Nephron (organoid): Measurements from ENCODE around the gene TES.
"Not testable (repeated sequence)": the region's sequence is repeated elsewhere in the genome, so short reads cannot be mapped to it uniquely, and the experiment has no call there.

Experiments
- H3K27ac Mint-ChIP-seq, 3 experiments: 2 replicates each; pipeline ENCODE4 v1.8.0; 2020; ENCODE audit warnings: mixed read lengths in 3 of 3, mild to moderate bottlenecking in 2 of 3, moderate library complexity in 1 of 3
- H3K27me3 Mint-ChIP-seq: 2 replicates; pipeline ENCODE4 v1.8.0; 2021; ENCODE audit warnings: low read depth, mild to moderate bottlenecking, moderate library complexity, mixed read lengths
- H3K36me3 Mint-ChIP-seq: 2 replicates; pipeline ENCODE4 v1.8.0; 2020; ENCODE audit warnings: low read depth, mixed read lengths
- H3K4me1 Mint-ChIP-seq: 2 replicates; pipeline ENCODE4 v1.8.0; 2020; ENCODE audit warnings: mixed read lengths
- H3K4me3 Mint-ChIP-seq, 3 experiments: 2 replicates each; pipeline ENCODE4 v1.8.0; 2020; ENCODE audit warnings: mild to moderate bottlenecking in 3 of 3, mixed read lengths in 3 of 3, moderate library complexity in 2 of 3
- H3K9me3 Mint-ChIP-seq: 2 replicates; pipeline ENCODE4 v1.8.0; 2020; ENCODE audit warnings: mixed read lengths
- TF ChIP-seq, protein P1 (sequence below), 3 experiments: fragments of 200-600 bp; sonication (generic); IDR thresholded peaks; one replicate each; pipeline ENCODE4 v1.5.0; 2021; ENCODE audit warnings: antibody characterized with exemption in 3 of 3; ENCODE audit not compliant: unreplicated experiment in 3 of 3

TES gene

DNA sequence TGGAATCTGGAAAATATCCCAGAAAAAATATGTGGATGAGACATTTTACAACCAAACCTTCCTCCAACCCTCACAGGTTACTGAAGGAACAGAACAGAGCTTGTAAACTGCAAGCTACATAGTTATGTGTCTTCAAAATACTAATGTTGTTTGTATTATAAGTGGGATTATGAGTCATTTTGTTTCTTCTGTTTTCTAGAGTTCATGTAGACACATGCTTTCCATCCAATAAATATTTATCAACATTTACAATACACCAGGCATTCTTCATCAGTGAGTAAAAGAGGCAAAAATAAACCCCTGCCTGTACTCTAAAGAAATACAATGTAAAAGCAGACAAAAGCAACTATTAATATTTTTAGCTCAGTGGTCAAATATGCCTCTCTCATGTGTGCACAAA, 38.0 kb upstream of the TES start:
- H3K9me3 Mint-ChIP-seq: peaks cover 13% of the 10 kb centered on the region
- H3K27me3 Mint-ChIP-seq: peaks cover 12% of the 10 kb centered on the region
- TF ChIP-seq, protein P1, sequence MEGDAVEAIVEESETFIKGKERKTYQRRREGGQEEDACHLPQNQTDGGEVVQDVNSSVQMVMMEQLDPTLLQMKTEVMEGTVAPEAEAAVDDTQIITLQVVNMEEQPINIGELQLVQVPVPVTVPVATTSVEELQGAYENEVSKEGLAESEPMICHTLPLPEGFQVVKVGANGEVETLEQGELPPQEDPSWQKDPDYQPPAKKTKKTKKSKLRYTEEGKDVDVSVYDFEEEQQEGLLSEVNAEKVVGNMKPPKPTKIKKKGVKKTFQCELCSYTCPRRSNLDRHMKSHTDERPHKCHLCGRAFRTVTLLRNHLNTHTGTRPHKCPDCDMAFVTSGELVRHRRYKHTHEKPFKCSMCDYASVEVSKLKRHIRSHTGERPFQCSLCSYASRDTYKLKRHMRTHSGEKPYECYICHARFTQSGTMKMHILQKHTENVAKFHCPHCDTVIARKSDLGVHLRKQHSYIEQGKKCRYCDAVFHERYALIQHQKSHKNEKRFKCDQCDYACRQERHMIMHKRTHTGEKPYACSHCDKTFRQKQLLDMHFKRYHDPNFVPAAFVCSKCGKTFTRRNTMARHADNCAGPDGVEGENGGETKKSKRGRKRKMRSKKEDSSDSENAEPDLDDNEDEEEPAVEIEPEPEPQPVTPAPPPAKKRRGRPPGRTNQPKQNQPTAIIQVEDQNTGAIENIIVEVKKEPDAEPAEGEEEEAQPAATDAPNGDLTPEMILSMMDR (IDR thresholded peaks at IDR 0.05; ENCODE audit: unreplicated experiment in 3 of 3): no peak
- no peak overlapping the region for H3K27ac Mint-ChIP-seq
- peaks cover 5% of the 10 kb centered on the region for H3K36me3 Mint-ChIP-seq
- no peaks in the 10 kb centered on the region for H3K4me1 Mint-ChIP-seq
- no peak overlapping the region for H3K4me3 Mint-ChIP-seq

DNA sequence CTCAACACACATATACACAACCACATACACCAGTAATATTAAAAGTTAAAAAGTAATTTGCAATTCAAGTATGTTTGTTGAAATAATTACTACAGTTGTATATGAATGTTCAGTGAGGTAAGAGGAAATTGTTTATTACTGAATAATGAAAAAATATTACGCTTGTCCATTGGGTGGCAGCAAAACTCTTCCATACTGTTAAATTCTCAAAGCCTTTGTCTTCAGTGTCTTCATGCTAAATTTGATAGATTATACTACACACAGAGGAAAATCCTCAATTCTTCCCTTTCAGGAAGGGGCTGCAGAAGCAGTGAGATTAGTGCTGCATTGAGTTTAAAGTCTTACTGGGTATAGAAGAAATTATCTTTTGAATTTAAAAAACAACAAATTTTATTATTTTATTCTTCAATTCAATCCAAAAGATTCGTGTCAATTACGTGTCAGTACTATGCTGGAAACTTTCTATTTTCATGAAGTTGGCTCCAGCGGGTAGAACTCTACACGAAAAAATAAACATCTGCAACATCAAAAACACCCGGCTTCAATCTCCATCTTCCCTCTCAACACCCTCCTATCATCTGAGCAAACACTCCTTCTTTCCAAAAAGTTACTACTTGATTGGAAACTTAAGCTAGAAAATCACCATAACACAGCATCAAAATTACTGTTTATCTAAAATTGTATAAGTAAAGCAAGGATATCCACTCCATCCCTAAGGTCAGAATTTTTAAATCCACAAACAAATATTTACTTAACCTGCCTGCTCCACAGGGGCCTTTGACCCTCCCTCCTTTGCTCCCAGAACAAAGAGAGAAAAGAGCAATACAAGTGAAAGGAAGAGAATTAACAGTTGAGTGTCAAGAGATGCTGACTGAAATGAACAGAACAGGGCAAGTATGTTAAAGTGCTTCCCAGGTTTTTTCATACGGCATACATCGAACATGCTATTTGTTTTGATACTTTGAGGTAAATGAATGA, 37.0 kb upstream of the TES start:
- H3K27me3 Mint-ChIP-seq: peaks cover 12% of the 10 kb centered on the region
- no peak overlapping the region for H3K4me3 Mint-ChIP-seq
- no peak overlapping the region for H3K27ac Mint-ChIP-seq
- no peaks in the 10 kb centered on the region for H3K4me1 Mint-ChIP-seq
- peaks cover 13% of the 10 kb centered on the region for H3K9me3 Mint-ChIP-seq
- TF ChIP-seq, protein P1 (IDR thresholded peaks at IDR 0.05; ENCODE audit: unreplicated experiment in 3 of 3): peak; percentile 54 to 67 (median 54)
- H3K36me3 Mint-ChIP-seq: peaks cover 5% of the 10 kb centered on the region

DNA sequence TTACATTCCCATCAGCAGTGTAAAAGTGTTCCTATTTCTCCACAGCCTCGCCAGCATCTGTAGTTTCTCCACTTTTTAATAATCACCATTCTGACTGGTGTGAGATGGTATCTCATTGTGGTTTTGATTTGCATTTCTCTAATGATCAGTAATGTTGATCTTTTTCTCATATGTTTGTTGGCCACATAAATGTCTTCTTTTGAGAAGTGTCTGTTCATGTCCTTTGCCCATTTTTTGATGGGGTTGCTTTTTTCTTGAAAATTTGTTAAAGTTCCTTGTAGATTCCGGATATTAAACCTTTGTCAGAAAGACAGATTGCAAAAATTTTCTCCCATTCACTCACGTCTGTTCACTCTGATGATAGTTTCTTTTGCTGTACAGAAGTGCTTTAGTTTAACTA, 35.2 kb upstream of the TES start:
- H3K4me1 Mint-ChIP-seq, H3K4me3 Mint-ChIP-seq, H3K36me3 Mint-ChIP-seq, H3K27ac Mint-ChIP-seq: not testable (repeated sequence)
- peaks cover 13% of the 10 kb centered on the region for H3K9me3 Mint-ChIP-seq
- peaks cover 12% of the 10 kb centered on the region for H3K27me3 Mint-ChIP-seq

DNA sequence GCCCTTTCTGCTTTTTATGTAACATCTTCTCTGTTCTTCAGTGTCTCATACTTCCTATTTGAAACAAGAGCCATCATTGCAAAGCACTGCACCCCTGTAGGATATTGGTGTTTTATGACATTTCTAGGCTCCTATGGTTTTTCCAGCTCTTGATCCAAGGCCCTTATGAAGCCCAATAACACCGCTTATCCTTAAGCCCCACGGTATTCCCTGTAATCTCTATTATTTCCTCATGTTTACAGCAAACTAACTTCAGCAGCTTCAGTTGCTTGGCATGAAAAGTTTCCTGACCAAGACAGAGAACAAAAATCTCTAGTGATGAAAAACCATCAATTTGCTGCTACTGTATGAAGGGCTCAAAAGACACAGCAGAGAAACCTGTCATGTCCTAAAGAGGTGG, 34.1 kb upstream of the TES start:
- Mint-ChIP-seq H3K36me3 (peaks cover 5% of the 10 kb centered on the region), H3K9me3 (peaks cover 13% of the 10 kb centered on the region), H3K27me3 (peaks cover 4% of the 10 kb centered on the region), H3K4me1 (no peaks in the 10 kb centered on the region), H3K4me3 (no peak overlapping the region), H3K27ac (no peak overlapping the region)
- TF ChIP-seq, protein P1 (IDR thresholded peaks at IDR 0.05; ENCODE audit: unreplicated experiment in 3 of 3): no peak

DNA sequence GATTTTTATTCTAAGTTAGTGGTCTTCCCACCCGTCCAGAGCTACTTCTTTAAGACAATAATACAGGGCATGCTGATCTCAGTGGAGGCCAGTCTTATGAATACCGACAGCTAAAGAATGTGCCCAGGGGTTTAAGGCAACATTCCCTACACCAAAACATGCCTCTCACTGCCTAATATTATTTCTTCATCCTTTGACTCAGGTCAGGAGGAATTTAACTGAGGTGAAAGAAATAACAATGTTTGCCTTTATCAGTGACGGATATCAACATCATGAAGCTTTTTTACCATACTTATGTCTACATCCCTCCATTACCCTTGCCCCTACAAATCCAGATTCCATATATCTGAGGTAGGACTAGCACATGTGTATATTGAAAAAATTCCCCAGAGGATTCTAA, 33.3 kb upstream of the TES start:
- Mint-ChIP-seq H3K36me3 (peaks cover 5% of the 10 kb centered on the region), H3K4me3 (no peak overlapping the region), H3K27me3 (no peaks in the 10 kb centered on the region), H3K9me3 (peaks cover 13% of the 10 kb centered on the region), H3K27ac (no peak overlapping the region), H3K4me1 (no peaks in the 10 kb centered on the region)
- TF ChIP-seq, protein P1 (IDR thresholded peaks at IDR 0.05; ENCODE audit: unreplicated experiment in 3 of 3): no peak

DNA sequence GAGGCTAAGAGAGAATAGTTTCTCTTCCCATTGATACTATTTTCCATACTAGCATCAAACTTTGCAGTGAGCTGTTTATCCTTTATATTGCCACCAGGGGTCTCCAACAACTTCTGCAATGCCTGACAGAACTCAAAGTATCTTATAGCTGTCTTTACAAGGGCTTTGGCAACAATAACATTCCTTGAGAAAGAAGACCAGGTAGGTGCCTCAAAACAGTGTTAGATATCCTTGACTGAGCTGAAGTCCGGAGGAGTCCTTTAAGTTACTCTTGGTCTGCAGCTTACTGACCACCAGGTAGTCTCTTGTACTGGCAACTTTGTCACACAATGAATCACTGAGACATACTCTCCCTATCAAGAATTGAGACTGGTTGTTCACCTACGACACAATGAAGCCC, 30.0 kb upstream of the TES start:
- Mint-ChIP-seq H3K4me1 (no peaks in the 10 kb centered on the region), H3K27me3 (no peaks in the 10 kb centered on the region), H3K4me3 (no peak overlapping the region), H3K9me3 (peaks cover 19% of the 10 kb centered on the region), H3K27ac (no peak overlapping the region), H3K36me3 (peaks cover 2% of the 10 kb centered on the region)
- TF ChIP-seq, protein P1 (IDR thresholded peaks at IDR 0.05; ENCODE audit: unreplicated experiment in 3 of 3): peak; percentile 73 to 81 (median 80)
